ENCODE measurements around the gene DNMT3L.
"Not testable (repeated sequence)": the region's sequence is repeated elsewhere in the genome, so short reads cannot be mapped to it uniquely, and the experiment has no call there.

Gene DNMT3L

DNA sequence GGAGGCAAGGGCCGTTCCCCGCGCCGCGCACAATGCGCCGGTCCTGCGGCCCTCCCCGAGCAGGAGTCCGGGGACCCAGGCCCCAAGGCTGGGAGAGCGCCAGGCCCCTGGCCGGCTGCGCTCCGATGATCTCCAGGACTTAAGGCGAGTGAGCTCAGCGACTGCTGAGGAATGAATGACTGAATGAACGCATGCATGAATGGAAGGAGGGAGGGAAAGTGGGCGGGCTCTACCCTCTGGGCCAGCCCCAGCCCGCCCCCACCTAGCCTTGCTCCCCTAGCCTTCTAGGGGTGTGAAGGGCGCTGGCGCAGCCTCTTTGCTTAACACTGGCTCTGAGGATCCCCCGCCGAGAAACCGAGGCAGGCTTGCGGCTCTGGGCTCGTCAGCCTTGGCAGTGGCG lies 20.4 kb downstream of the DNMT3L start:
- not testable (repeated sequence) for DNase-seq

DNA sequence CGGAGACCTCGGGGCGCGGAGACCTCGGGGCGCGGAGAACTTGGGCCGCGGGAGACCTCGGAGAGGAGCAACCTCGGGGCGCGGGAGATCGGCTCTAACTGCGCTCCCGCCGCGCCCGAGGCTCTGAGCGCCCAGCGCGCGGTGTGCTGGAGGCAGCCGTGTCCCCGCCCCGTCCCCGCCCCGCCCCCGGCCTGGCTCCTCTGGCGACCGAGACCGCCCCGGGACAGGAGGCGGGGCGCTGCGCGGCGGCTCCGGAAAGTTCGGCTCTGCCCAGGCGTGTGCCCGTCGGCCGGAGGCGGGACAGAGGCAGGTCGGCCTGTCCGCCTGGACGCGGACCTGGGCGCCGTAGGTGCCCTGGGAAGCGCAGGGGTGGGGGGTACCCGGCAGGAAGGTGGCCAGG lies 20.9 kb downstream of the DNMT3L start, which contains the start of gene ICOSLG:
ICOSLG (minus strand) TSS at position 102 of the 400 bp plus-strand sequence. CDS start 126 bp downstream, outside the sequence.
- DNase-seq: not testable (repeated sequence)

DNA sequence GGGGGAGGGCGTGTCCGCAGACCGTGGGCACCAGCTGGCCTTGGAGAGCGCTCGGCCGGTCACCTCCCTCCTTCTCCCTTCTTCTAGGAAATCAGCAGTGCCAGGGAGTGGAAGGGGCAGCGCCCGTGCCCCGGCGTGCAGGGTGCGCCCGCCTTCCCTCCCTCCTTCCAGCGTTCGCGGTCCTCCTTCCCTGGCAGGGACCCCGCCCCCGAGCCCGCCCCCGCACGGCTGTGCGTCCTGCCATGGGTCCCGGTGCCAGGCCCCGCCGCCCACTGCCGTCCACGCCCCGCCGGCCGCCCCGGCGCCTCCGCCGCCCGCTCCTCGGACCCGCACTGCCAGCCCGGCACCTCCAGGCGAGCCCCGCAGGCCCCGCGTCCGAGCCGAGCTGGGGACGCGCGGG lies 21.3 kb downstream of the DNMT3L start:
- DNase-seq: not testable (repeated sequence)

DNA sequence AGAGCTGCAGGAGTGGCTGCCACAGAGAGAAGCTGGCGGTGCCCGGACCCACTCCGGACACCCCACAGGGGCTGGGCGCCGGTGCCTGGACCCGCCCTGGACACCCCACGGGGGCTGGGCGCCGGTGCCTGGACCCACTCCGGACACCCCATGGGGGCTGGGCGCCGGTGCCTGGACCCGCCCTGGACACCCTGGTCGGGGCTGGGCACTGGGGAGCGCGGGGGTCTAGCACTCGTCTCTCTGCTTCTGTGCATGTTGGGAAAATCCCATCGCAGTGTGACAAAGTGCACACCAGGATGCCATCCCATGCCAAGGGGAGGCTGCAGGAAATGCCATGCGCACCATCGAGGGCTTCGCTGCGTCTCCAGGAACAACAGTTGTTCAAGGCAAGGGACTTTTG lies 32.1 kb downstream of the DNMT3L start:
- not testable (repeated sequence) for DNase-seq

DNA sequence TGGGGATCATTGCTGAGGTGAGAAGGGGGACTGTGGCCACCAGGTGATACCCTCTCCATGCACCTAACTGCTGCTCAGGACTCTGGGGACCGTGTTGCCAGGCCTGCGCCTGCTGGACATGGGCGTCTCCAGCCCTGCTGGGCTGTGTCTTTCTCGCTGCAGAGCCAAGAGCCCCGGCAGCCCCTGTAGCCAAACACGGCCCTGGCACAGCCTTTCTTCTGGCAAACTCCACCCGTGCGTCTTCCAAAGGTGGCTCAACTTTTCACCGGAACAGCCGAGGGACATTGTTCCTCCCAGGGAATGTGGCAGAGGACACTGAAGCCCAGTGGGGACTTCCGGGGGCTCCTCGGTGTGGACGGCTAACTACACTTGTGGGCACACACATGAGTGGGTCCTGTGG lies 33.6 kb downstream of the DNMT3L start:
- not testable (repeated sequence) for DNase-seq

DNA sequence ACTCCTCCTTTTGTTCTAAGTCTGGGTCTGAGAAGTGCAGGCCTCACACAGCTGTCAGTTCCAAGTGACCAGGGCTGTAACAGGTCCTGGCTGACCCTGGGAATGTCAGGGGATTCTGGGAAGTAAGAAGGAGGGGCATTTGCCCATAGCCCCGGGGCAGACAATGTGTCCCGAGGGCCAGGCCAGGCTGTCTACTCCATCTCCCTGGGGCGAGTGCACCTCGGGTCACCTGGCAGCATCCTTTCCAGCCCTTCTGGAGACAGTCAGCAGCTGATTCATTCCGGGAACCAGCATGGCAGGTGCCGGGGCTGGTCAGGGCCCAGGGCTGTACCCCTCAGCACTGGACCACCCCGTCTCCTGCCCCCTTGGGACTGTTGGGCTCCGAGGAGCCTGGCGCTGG lies 34.1 kb downstream of the DNMT3L start:
- DNase-seq: not testable (repeated sequence)

DNA sequence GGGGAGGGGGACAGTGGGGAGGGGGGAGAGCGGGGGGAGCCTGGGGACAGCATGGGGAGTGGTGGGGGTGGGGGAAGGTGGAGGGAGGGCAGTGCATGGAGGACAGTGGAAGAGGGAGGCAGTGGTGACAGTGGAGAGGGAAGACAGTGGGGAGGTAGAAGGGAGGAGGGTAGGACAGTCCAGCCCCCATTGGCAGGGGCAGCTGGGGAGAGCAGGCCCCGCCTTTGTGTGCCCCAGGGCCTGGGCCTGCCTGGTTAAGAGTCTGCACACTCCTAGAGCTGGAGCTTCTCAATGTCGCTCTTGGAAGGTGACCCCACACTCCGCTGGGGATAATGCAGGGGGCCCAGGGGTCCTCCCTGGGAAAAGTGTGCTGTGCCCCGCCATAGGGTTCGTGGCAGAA lies 36.1 kb downstream of the DNMT3L start:
- DNase-seq: not testable (repeated sequence)

DNA sequence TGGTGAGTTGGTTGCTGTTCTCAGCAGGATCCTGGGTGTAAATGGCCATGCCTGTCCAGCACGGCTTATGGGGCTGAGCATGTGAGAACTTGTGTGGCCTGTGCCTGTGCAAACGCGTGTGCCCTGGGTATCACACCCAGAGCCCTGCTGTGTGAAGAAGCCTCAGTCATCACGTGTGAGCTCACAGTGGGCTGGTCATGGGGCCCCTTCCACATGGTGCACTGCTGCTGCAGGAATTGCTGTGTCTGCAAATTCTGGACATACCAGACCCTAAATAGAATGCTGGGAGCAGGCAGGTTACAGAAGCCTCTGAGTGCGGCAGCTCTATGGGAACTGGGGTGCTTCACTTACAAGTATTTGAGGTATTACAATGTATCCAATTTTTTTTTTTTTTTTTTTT lies 38.4 kb downstream of the DNMT3L start:
- DNase-seq: not testable (repeated sequence)

DNA sequence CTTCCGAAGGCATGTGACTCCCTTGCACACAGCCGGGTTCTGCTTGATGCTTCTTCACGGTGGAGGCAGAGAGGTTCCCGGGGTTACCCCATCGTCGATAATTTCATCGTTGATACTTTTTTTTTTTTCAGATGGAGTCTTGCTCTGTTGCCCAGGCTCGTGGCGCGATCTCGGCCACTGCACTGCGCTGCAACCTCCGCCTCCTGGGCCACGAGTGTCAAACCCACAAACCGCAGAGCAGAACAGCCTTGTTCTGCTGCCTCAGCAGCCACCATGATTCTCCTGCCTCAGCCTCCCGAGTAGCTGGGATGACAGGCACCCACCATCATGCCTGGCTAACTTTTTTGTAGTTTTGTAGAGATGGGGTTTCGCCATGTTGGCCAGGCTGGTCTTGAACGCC lies 41.0 kb downstream of the DNMT3L start:
- DNase-seq: not testable (repeated sequence)

DNA sequence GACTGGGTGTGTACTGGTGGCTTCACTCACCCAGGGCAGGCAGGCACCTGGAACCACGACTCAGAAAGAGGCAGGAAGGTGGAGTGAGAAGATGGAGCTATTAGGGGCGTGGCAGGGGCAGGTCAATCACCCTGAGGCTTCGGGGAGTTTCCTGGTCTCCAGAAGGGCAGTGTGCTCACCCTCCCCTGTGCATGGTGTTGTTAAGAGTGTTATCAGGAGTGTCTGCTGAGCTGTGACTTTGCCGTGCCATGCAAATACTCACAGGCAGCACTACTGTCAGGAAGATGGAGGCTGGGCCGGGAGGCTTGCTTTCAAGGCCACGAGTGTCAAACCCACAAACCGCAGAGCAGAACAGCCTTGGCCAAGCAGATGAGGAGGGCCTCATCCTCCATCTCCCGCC lies 43.2 kb downstream of the DNMT3L start:
- not testable (repeated sequence) for DNase-seq

DNA sequence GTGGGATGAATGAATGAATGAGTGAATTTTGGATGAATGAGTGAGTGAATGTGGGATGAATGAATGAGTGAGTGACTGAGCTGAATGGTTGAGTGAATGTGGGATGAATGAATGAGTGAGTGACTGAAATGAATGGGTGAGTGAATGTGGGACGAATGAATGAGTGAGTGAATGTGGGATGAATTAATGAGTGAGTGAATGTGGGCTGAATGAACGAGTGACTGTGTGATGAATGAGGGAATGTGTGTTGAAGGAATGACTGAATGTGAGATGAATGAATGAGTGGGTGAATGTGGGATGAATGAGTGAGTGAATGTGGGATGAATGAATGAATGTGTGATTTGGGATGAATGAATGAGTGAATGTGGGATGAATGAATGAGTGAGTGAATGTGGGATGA lies 49.7 kb downstream of the DNMT3L start:
- DNase-seq: not testable (repeated sequence)

DNA sequence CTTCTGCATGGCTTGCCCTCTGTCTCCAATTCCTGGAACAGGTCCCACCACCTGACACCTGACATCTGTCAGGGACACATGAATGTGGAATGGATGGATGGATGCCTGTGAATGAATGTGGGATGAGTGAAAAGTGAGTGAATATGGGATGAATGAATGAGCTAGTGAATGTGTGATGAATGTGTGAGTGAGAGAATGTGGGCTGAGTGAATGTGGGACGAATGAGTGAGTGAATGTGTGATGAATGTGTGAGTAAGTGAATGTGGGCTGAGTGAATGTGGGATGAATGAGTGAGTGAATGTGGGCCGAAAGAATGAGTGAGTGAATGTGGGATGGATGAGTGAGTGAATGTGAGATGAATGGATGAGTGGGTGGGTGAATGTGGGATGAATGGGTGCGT lies 50.1 kb downstream of the DNMT3L start:
- not testable (repeated sequence) for DNase-seq

DNA sequence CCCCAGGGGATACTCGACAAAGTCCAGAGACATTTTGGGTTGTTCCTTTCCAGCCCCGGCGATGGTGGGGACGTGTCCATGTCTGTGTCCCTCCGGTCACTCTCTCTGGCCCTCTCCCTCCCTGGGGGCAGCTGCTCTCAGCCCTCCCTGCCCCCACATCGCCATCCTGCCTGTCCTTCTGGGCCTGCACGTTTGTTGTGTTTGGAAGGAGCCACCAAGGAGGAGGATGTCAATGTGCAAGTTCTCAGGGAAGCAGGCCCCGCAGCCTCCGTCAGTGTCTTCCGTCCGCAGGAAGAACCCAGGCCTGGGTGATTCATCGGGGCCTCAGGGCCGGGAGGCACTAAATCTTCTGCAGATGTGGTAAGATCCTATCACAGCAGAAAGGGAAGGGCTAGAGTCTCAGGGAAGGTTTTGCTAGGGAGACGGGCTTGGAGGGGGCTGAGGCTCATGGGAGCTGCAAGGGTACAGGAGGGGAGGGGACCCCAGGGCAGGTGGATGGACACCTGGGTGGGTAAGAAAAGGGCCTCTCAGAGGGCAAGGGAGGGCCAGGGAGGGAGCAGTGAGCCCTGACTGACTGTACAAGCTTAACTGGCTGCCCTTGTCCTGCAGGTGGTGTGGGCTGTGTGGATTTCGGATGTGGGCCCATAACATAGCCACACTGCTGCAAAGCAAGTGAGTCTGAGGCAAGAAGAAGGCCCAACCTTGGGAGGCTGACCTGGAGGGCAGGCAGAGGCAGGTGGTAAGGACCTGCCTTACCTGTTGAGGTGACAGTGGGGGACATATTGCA lies 53.6 kb downstream of the DNMT3L start:
- DNase-seq: peak; percentile 0

DNA sequence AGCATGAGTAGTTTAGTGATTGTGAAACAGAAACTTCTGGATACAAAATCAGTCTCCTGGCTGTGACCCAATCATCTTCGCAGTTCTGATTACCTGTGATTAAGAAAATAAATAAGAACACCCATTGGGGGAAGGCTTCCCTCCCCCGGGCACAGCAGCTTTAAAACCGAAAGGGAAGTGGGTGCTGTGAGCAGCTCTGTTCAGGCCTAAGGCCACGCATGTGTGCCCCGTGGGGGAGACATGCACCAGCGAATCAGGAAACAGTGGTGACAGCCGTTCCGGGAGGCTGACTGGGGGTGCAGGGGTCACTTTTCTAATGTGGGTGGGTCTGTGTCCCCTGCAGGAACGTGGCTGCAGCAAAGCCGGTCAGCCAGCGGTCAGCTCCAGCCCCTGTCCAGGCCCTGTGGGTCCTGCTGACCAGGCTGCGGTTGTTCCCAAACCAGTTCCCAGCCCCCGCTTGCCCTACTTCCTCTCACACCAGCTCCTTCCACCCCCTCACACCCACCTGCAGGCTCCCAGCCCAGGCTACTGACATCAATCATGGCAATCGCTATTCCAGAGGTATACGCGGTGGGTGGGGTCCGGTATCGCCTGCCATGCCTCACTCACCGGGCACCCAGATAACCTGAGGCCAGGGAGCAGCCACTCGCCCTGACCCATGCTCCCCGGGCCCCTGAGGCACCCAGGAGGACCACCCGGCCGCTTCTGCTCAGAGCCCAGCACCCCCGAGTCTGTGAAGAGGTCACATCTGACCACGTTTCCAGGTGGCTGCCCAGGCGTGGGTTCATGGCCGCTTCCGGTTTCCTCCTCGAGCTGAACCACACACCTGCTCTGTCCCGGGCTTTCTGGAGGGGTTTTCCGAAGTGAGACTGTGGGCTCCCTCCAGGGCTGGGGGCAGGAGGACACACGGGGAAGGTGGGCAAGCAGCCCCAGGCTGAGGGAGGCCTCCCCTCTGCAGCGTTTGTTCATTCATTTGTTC lies 54.7 kb downstream of the DNMT3L start:
- not testable (repeated sequence) for DNase-seq

DNA sequence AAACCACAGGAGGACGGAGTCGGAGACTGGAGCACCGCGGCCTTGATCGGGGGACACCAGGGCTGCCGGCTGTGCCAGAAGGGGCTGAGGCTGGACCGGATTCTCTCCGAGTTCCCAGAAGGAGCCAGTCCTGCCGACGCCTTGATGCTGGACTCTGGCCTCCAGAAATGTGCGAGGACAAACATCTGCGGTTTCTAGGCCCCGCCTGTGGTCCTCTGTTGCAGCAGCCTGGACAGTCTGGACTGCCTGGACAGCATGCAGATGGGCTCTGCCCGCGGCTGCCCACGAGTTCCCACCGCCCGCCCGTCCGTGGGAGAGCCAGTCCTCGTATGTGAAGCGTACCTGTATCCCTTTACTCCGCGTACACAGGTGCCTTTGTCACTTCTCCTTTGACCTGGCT lies 55.5 kb downstream of the DNMT3L start:
- not testable (repeated sequence) for DNase-seq

DNA sequence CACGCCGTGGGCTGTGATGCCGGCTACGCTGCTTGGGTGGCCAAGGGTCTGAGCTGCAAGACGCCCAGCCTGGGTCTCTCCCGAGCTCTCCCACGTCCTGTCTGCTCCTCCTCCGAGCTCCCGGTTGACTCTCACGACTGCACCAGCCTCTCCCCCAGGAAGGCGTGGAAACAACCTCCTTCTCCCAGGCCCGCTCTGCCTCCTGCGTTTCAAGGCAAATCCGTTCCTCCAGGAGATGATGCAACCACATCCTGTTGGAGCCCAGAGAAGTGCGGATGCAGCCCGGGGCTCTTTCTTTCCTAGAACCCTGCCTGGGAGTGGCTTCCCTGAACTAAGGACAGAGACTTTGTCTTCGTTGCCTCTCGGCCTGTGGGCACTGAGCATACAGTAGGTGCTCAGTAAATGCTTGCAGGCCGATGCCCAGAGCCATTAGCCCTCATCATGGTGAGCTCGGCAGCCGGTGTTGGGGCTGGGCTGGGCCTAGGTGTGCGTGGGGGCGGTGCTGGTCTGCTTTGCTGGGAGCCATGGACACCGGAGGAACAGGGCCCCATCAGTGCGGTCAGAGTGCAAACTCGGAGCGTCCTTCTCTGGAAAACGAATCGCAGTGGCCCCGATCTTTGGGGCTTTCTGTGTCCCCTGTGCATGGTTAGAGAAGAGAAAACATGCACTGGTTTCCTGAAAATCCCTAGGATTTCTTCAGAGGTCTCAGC lies 59.0 kb downstream of the DNMT3L start:
- not testable (repeated sequence) for DNase-seq

DNA sequence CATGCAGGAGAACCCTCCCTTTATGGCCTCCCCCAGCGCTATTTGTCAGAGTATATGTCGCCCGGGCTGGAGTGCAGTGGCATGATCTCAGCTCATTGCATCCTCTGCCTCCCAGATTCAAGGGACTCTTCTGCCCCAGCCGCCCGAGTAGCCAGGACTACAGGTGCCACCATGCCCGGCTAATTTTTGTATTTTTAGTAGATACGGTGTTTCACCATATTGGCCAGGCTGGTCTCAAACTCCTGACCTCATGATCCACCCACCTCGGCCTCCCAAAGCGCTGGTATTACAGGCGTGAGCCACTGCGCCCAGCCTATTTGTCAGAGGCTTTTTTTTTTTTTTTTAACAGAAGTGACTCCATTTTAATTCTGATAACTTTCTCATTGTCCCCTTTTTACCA lies 61.7 kb downstream of the DNMT3L start:
- DNase-seq: not testable (repeated sequence)

DNA sequence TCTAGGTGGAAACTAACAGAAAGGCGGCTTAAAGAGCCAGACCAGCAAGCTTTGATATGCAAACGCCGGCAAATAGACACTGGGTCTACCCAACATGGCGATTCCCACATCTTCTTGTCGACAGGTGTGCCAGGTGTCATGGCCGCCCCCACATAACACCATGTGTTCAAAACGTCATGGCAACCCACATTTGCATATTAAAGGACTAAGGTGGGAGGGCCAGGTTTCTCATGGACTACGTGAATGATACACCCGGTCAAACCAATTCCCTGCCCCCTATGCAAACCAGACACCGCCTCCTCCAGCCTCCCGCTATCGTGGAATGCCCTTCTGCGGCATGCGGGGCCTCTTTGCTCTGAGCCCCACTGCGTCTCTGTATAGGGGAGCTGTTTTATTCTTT lies 62.2 kb downstream of the DNMT3L start:
- DNase-seq: no peak

DNA sequence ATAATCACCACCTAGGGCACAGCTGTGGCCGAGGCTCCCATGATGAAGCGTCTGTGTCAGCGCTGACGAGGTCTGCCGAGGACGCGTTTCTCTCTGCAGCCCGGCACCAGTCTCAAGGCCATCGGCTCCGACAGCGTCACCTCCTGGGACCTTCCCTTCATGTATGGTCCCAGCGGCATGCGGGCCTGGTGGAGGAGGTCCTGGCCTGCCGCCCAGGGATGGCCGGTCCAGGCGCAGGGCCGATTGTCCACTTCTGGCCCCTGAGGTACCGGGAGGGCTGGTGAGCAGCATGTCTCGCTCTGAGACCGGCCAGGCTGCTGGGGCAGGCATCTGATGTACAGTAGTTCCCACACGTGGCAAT lies 64.6 kb downstream of the DNMT3L start:
- DNase-seq: not testable (repeated sequence)

Measured in hematopoietic multipotent progenitor cell treated with erythropoietin and hydrocortisone succinate and interleukin-3 and kit ligand, for 6 days (in vitro differentiated cells).